H4 (cell line): ENCODE data around the gene CNN2. TPM values are rescaled to one million over a fixed set of nuclear protein-coding genes. Genes with fewer than 3 reads are reported as not detected.

Experiments
- DNase-seq: peaks from one replicate; pipeline ENCODE4 v3.0.0-alpha.2; 2015; ENCODE audit warnings: low spot score
- total RNA-seq: library from RNA; depleted of rRNA; stranded (reverse); fragments of >200 nt; shearing (Covaris generic); gene quantifications from 2 replicates; pipeline ENCODE4 v1.2.3, GENCODE V29; 2014

CNN2 gene
- total RNA-seq, 1 experiment from 2014 or later, result 123 TPM

- DNase-seq, result no peak
Observed at GRCh38 chr19:1049106-1049505, 22.7 kb downstream of the CNN2 start.

DNA sequence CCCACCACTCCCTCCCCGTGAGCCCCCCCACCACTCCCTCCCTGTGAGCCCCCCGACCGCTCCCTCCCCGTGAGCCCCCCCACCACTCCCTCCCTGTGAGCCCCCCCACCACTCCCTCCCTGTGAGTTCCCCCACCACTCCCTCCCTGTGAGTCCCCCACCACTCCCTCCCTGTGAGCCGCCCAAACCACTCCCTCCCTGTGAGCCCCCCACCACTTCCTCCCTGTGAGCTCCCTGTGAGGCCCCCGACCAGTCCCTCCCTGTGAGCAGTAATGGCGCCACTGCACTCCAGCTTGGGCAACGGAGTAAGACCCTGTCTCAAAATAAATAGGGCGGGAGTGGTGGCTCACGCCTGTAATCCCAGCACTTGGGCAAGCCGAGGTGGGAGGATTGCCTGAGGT lies 23.4 kb downstream of the CNN2 start:
- DNase-seq, result no peak

GRCh38 chr19:1050989-1051788 lies 24.8 kb downstream of the CNN2 start:
- DNase-seq, result no peak

GRCh38 chr19:1051791-1052190 lies 25.4 kb downstream of the CNN2 start:
- DNase-seq, result no peak

- no peak for DNase-seq
Observed at GRCh38 chr19:1052349-1052975, 26.1 kb downstream of the CNN2 start.

- DNase-seq, result no peak
Observed at GRCh38 chr19:1053176-1054101, 27.0 kb downstream of the CNN2 start.

DNA sequence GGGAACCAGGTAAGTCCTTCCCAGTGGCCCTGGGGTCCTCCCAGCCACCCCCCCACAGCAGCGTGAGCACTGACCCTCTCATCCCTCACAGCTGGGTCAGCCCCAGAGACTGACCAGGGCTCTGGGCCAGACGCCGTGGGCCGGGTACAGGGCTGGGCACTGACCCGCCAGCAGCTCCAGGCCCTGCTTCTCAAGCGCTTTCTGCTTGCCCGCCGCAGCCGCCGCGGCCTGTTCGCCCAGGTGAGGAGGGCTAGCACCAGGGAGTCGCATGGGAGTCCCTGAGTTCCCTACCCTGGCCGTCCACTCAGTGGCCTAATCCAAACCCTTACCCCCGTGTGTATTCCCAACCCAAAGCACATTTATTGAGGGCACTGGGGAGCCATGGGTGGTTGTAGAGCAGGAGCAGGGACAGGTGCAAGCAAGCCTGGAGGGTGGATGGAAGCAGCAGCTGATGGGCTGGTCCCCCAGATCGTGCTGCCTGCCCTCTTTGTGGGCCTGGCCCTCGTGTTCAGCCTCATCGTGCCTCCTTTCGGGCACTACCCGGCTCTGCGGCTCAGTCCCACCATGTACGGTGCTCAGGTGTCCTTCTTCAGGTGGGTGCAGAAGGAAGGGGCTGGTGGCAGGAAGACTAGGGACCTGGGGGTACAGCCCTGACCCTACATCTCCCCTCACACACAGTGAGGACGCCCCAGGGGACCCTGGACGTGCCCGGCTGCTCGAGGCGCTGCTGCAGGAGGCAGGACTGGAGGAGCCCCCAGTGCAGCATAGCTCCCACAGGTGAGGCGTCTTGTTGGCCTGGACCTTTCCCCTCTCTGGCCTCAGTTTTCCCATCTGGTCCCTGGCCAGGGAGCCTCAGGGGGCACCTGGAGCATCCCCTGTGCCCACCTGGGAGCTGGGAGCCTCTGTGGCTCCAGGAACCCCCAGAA lies 28.0 kb downstream of the CNN2 start:
- DNase-seq, result no peak

- DNase-seq, result no peak
Observed at GRCh38 chr19:1055028-1055425, 28.6 kb downstream of the CNN2 start.

DNA sequence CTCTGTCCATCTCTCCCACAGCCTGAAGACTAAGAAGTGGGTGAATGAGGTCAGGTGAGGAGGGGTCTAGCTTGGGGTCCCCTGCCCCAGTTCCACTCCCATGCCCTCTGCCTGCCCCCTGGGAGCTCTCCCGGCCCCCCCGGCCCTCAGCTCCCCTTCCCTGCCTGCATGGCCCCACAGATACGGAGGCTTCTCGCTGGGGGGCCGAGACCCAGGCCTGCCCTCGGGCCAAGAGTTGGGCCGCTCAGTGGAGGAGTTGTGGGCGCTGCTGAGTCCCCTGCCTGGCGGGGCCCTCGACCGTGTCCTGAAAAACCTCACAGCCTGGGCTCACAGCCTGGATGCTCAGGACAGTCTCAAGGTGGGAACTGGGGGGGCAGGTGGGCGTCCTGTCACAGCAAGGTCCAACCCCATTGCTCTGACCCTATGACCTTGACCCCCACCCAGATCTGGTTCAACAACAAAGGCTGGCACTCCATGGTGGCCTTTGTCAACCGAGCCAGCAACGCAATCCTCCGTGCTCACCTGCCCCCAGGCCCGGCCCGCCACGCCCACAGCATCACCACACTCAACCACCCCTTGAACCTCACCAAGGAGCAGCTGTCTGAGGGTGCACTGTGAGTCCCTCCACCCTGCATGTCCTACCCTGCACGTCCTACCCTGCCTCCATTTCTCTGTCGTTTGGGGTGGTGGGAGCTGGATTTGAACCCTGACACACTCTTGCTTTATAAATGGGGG lies 29.6 kb downstream of the CNN2 start:
- no peak for DNase-seq

DNA sequence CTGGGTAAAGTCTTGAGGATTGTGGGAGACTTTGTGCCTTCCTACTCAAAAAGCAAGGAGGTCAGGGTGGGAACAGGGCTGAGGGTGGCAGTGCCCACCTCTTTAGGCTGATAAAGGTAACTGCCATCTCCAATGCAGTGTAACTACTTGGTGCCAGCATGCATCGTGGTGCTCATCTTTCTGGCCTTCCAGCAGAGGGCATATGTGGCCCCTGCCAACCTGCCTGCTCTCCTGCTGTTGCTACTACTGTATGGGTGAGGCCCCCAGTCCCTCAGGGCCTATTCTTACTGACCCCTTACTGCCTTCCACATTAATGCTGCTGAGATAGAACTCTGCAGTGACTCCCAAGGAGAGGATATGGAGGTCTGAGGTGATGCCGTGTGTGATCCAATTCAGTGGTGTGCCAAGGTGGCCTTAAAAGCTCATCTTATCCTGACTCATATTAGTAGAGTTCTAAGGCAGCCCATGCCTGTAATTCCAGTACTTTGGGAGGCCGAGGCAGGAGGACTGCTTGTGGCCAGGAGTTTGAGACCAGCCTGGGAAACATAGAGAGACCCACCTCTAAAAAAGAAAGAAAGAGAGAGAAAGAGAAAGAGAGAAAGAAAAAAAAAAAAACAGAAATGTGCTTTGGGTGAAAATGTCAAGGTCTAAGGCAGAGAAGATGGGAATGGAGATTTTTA lies 30.9 kb downstream of the CNN2 start:
- DNase-seq, result peak; percentile 57

GRCh38 chr19:1058112-1058511 lies 31.7 kb downstream of the CNN2 start:
- DNase-seq, result no peak

DNA sequence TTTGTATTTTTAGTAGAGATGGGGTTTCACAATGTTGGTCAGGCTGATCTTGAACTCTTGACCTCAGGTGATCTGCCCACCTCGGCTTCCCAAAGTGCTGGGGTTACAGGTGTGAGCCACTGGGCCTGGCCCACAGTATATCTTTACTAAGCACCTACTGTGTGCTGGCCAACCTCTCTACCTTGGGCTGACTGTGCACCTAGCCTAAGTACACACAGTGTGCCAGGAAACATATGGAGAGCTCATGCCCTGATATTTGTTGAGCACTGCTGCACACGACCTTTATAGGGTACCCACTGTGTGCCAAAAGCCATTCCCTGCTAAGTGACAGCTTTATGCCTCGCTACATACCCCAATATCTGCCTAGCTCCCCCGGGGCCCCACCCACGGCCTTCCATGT lies 34.3 kb downstream of the CNN2 start:
- no peak for DNase-seq

- no peak for DNase-seq
Observed at GRCh38 chr19:1061987-1062386, 35.6 kb downstream of the CNN2 start.

- no peak for DNase-seq
Observed at GRCh38 chr19:1062387-1063029, 36.1 kb downstream of the CNN2 start.

GRCh38 chr19:1063030-1063908 lies 36.9 kb downstream of the CNN2 start:
- no peak for DNase-seq

GRCh38 chr19:1063909-1064660 lies 37.7 kb downstream of the CNN2 start:
- DNase-seq, result no peak
